Stimulated activated CD8-positive, alpha-beta memory T cell treated with anti-CD3 and anti-CD28 coated beads, Interleukin-12 subunit alpha, Interleukin-12 subunit beta, amount 100 ng/mL, for 4 hours (primary cell): ENCODE results near the gene CEP164.

Experiments used
- DNase-seq: peaks from one replicate; pipeline ENCODE4 v3.0.0-alpha.2; 2020; ENCODE audit warnings: low read depth

Gene CEP164

DNA sequence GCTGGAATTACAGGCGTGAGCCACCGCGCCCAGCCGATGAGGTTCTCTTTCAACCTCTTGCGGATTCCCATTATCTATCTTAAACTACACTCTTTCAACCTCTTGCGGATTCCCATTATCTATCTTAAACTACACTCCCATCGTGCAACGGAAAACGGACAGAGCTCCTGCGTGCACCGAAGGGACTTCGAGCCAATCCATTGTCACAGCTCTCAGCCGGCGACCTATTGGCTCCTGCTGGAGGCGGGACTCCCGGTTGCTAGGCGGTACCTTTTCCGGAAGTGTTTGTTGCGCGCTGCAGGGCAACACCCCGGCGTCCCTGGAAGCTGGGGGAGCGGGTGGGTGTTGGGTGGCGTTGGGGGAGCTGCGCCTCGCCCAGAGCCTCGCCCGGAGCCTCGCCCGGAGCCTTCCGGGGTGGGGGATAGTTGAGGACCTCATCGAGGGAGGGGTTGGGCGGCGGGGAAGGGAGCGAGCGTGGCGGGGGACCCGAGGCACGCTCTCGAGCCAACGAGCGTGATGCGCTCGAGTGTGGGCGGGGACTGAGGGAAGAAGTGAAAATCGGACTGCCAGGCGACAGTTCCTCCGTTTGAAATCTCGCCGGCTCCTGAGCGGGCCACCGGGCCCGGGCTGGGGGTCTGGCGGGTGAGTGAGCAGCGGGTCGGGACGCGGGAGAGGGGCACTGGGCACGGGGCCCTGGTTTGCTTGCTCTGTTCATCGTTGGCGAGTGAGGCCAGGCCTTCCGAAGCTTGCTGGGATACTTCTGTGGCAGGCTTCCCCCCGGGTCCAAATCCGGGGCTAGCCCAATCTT, at the start of gene CEP164:
Gene CEP164, plus strand, starts transcription at position 288 of the 808 bp plus-strand sequence. CDS start 10,733 bp downstream, outside the sequence.
- DNase-seq, result peak; percentile 90

DNA sequence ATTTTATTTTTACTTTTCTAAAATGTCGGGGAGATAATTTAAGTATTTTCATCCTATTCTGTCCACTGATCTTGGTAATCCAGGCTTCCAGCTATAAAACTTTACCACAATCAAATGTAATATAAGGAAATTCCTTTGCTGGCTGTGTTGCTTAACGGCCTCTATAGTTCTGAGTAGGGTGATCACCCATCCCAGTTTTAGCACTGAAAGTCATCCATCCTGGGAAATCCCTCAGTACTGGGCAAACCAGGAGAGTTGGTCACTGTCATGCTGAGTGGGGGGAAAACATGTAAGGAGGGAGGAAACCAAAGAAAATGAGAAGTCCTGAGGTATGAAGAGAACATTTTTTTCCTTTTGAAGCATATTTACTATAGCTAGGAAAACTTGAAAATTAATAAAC, 49.3 kb upstream of the CEP164 start:
- no peak for DNase-seq

- DNase-seq, result no peak
These were observed 47.8 kb upstream of the CEP164 start for GRCh38 chr11:117279711-117280376.

DNA sequence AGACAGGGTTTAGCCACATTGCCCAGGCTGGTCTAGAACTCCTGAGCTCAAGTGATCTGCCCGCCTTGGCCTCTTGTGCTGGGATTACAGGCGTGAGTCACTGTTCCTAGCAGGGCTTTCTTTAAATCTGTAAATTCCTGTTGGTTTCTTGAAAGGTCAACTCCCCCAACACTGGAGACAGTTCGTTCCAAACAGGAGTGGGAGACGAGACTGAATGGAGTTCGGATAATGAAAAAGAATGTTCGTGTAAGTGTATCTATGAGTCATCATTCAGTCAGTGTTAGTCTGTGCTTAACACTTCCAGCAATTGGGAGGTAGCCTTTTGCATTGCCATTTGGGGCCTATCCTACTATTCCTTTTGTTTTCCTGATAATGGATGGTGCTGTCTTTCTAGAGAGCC, 46.5 kb upstream of the CEP164 start:
- no peak for DNase-seq

- no peak for DNase-seq
These were observed 45.8 kb upstream of the CEP164 start for GRCh38 chr11:117281869-117282268.

- no peak for DNase-seq
These were observed 44.7 kb upstream of the CEP164 start for GRCh38 chr11:117282956-117283355.

- DNase-seq, result no peak
These were observed 43.6 kb upstream of the CEP164 start for GRCh38 chr11:117284053-117284452.

- DNase-seq, result no peak
These were observed 41.1 kb upstream of the CEP164 start for GRCh38 chr11:117286588-117286987.

GRCh38 chr11:117287668-117288067, 40.0 kb upstream of the CEP164 start:
- no peak for DNase-seq

- no peak for DNase-seq
These were observed 37.9 kb upstream of the CEP164 start for GRCh38 chr11:117289795-117290194.

DNA sequence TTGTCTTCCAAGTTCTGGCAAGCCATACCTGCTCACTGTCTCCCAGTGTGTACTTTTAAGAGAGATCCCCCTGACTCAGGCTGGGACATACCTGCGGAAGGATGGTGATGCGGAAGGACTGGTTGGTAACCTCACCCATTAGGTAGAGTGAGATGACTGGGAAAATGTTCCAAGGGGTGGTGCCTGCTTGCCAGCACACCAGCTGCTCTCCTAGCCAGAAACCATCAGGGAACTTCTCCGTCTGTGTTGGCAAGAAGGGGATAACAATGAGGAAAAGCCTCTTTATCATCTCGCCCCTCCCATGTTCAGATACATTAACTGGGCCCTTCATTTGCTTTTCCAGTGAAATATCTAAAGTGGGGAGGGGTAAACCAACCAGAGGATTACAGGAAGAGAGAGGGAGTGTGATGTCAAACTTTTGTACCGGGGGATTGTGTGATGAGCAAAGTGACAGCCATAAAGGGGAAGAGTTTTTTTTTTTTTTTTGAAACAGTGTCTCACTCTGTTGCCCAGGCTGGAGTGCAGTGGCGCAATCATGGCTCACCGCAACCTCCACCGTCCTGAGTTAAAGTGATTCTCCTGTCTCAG, 36.8 kb upstream of the CEP164 start, which contains the start of gene BACE1-AS:
Gene BACE1-AS, plus strand, starts transcription at position 538 of the 588 bp plus-strand sequence.
- DNase-seq, result no peak

- DNase-seq, result no peak
These were observed 35.0 kb upstream of the CEP164 start for GRCh38 chr11:117292616-117293015.

GRCh38 chr11:117295438-117296137, 32.1 kb upstream of the CEP164 start:
- no peak for DNase-seq

- DNase-seq, result no peak
These were observed 30.8 kb upstream of the CEP164 start for GRCh38 chr11:117296881-117297280.

DNA sequence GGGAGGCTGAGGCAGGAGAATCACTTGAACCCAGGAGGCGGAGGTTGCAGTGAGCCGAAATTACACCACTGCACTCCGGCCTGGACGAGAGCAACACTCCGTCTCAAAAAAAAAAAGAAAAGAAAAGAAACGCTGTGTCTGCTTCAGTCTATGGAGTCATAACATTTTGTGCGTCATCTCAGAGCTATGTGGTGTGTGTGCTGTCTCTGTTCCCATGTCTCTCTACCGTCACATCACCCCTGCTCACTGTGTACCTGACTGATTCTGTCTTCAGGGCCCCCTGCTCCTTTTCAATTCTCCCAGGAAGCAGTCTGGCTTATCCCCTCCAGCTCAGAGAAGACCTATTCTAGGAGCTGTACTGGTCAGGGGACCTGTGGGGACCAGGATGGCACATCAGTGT, 29.5 kb upstream of the CEP164 start:
- no peak for DNase-seq

GRCh38 chr11:117299351-117300282, 28.0 kb upstream of the CEP164 start:
- DNase-seq, result no peak

- no peak for DNase-seq
These were observed 27.4 kb upstream of the CEP164 start for GRCh38 chr11:117300283-117300663.

DNA sequence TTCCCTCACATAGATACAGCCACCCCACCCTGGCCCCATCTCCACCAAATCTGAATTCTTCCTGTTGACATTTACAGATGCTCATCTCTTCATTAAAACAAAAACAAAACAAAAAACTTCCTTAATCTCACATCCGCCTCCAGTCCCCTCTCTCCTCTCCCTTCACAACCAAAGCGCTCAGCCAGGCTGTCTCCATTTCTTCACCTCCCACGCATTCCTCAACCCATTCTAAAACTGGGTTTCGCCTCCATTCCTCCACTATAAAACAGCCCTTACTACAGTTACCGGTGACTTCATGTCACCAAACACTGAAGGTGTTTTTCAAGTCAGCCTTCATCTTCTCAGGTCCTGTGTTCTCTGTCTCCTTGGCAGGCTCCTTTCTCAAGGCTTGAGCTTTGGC, 26.9 kb upstream of the CEP164 start:
- DNase-seq, result no peak

DNA sequence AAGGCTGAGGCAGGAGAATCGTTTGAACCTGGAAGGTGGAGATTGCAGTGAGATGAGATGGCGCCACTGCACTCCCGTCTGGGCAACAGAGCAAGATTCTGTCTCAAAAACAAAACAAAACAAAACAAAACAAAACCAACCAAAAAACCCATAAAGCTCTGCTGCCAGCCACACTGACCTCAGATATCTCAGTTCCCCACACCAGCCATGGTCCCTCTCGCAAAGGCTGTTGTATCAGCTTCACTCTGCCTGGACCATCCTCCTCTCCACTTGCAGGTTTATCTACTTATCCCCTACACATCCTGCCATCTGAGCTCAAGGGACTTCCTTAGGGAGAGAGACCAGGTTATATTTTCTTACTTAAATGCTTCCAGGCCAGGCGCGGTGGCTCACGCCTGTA, 25.4 kb upstream of the CEP164 start:
- DNase-seq, result no peak

DNA sequence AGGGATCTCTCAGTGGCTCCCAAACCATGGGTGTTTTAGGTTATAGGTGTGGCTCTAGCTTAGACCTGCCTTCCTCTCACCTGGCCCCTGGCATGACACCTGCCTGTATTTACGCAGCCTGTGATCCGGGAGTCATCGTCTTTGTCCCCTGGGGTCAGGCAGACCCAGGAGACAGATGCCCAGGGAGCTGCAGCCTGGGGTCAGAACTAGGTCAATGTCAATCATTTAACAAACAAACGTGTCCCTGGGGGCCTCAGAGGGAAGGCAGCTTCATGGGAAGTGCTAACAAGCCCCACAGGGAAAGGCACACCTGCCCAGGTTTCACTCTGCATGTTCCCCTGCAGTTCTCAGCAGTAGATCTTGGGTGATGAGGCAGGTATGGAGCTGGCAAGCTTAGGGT, 24.6 kb upstream of the CEP164 start:
- DNase-seq, result no peak

GRCh38 chr11:117303646-117304315, 23.9 kb upstream of the CEP164 start:
- DNase-seq, result no peak
